Astrocyte (in vitro differentiated cells and primary cell): ENCODE measurements around the gene CABCOCO1. TPM values are rescaled to one million over a fixed set of nuclear protein-coding genes. Genes with fewer than 3 reads are reported as not detected.

Experiments used
- DNase-seq: peaks from one replicate; pipeline ENCODE4 v3.0.0-alpha.2; 2010; ENCODE audit warnings: low read depth
- FAIRE-seq: peaks from 2 replicates; lab custom pipeline; 2011; peaks lifted over from hg19 to GRCh38; lab: Jason Lieb, UNC
- H2AFZ ChIP-seq: 2 replicates; pipeline ENCODE4 v1.6.0; 2012; ENCODE audit warnings: low read depth, low read length, inconsistent platforms
- H3K27ac ChIP-seq: 2 replicates; pipeline ENCODE4 v1.5.1; 2011; ENCODE audit warnings: low read depth, low read length, inconsistent platforms
- H3K27me3 ChIP-seq: 2 replicates; pipeline ENCODE4 v1.6.0; 2011; ENCODE audit warnings: low read length, inconsistent platforms; ENCODE audit not compliant: insufficient read depth
- H3K36me3 ChIP-seq: 2 replicates; pipeline ENCODE4 v1.5.1; 2011; ENCODE audit warnings: low read length, inconsistent platforms; ENCODE audit not compliant: insufficient read depth
- H3K4me1 ChIP-seq: 2 replicates; pipeline ENCODE4 v1.5.1; 2011; ENCODE audit warnings: low read length, inconsistent platforms; ENCODE audit not compliant: insufficient read depth
- H3K4me2 ChIP-seq: 2 replicates; pipeline ENCODE4 v1.6.0; 2012; ENCODE audit warnings: low read length, inconsistent platforms
- H3K4me3 ChIP-seq: 2 replicates; pipeline ENCODE4 v1.5.1; 2011; ENCODE audit warnings: low read depth, mild to moderate bottlenecking, low read length, inconsistent platforms; ENCODE audit not compliant: insufficient read depth
- H3K79me2 ChIP-seq: 2 replicates; pipeline ENCODE4 v1.6.0; 2012; ENCODE audit warnings: mild to moderate bottlenecking, low read length, inconsistent platforms; ENCODE audit not compliant: insufficient read depth
- H3K9ac ChIP-seq: 2 replicates; pipeline ENCODE4 v1.6.0; 2012; ENCODE audit warnings: mild to moderate bottlenecking, low read length, inconsistent platforms
- H3K9me3 ChIP-seq: 2 replicates; pipeline ENCODE4 v1.5.1; 2012; ENCODE audit warnings: low read depth, mild to moderate bottlenecking, low read length, inconsistent platforms; ENCODE audit not compliant: insufficient read depth
- H4K20me1 ChIP-seq: 2 replicates; pipeline ENCODE4 v1.6.0; 2012; ENCODE audit warnings: low read length, inconsistent platforms; ENCODE audit not compliant: insufficient read depth
- H3K27ac Mint-ChIP-seq: one replicate; pipeline ENCODE4 v1.8.0; 2021; ENCODE audit warnings: mild to moderate bottlenecking, mixed read lengths; ENCODE audit not compliant: unreplicated experiment
- H3K27me3 Mint-ChIP-seq: one replicate; pipeline ENCODE4 v1.8.0; 2021; ENCODE audit warnings: low read depth, mixed read lengths; ENCODE audit not compliant: unreplicated experiment
- H3K36me3 Mint-ChIP-seq: one replicate; pipeline ENCODE4 v1.8.0; 2021; ENCODE audit warnings: low read depth, mixed read lengths; ENCODE audit not compliant: unreplicated experiment
- H3K4me1 Mint-ChIP-seq: one replicate; pipeline ENCODE4 v1.8.0; 2021; ENCODE audit warnings: low read depth, mixed read lengths; ENCODE audit not compliant: unreplicated experiment
- H3K4me3 Mint-ChIP-seq: one replicate; pipeline ENCODE4 v1.8.0; 2021; ENCODE audit warnings: mild to moderate bottlenecking, moderate library complexity, mixed read lengths; ENCODE audit not compliant: unreplicated experiment
- H3K9me3 Mint-ChIP-seq: one replicate; pipeline ENCODE4 v1.8.0; 2021; ENCODE audit warnings: mild to moderate bottlenecking, mixed read lengths; ENCODE audit not compliant: unreplicated experiment
- EZH2 ChIP-seq: IDR thresholded peaks from 2 replicates; pipeline ENCODE4 v1.6.1; 2012; ENCODE audit warnings: mild to moderate bottlenecking, low read length, inconsistent platforms; ENCODE audit not compliant: insufficient read depth
- total RNA-seq: library from RNA; stranded (reverse); gene quantifications from 2 replicates; pipeline ENCODE4 v1.2.1, GENCODE V29; 2021
- TF ChIP-seq, protein P1 (sequence below): IDR thresholded peaks from 2 replicates; pipeline ENCODE4 v1.5.1; 2011; ENCODE audit warnings: low read depth, mild to moderate bottlenecking, inconsistent platforms, low read length, moderate library complexity; ENCODE audit not compliant: insufficient read depth

CABCOCO1 gene
- total RNA-seq, 1 donor from 2014 or later = 0.23 TPM

- no peak overlapping the region for H2AFZ ChIP-seq
- H3K79me2 ChIP-seq = no peaks in the 10 kb centered on the region
- H4K20me1 ChIP-seq = no peaks in the 10 kb centered on the region
- no peaks in the 10 kb centered on the region for H3K9me3 ChIP-seq
- no peak for FAIRE-seq
- H3K9me3 Mint-ChIP-seq = no peaks in the 10 kb centered on the region
- no peak overlapping the region for H3K4me3 ChIP-seq
- no peak overlapping the region for H3K27ac ChIP-seq
- H3K4me2 ChIP-seq = no peak overlapping the region
- H3K4me1 Mint-ChIP-seq = no peaks in the 10 kb centered on the region
- TF ChIP-seq, protein P1, sequence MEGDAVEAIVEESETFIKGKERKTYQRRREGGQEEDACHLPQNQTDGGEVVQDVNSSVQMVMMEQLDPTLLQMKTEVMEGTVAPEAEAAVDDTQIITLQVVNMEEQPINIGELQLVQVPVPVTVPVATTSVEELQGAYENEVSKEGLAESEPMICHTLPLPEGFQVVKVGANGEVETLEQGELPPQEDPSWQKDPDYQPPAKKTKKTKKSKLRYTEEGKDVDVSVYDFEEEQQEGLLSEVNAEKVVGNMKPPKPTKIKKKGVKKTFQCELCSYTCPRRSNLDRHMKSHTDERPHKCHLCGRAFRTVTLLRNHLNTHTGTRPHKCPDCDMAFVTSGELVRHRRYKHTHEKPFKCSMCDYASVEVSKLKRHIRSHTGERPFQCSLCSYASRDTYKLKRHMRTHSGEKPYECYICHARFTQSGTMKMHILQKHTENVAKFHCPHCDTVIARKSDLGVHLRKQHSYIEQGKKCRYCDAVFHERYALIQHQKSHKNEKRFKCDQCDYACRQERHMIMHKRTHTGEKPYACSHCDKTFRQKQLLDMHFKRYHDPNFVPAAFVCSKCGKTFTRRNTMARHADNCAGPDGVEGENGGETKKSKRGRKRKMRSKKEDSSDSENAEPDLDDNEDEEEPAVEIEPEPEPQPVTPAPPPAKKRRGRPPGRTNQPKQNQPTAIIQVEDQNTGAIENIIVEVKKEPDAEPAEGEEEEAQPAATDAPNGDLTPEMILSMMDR = no peak
- no peak for TF ChIP-seq EZH2
- no peak overlapping the region for H3K9ac ChIP-seq
- no peaks in the 10 kb centered on the region for H3K4me1 ChIP-seq
- no peaks in the 10 kb centered on the region for H3K36me3 ChIP-seq
- H3K27me3 ChIP-seq = no peaks in the 10 kb centered on the region
- H3K36me3 Mint-ChIP-seq = no peaks in the 10 kb centered on the region
- H3K27me3 Mint-ChIP-seq = no peaks in the 10 kb centered on the region
- no peak overlapping the region for H3K27ac Mint-ChIP-seq
- no peak overlapping the region for H3K4me3 Mint-ChIP-seq
- DNase-seq = no peak
These were observed 67.9 kb downstream of the CABCOCO1 start for GRCh38 chr10:61730671-61731070.

GRCh38 chr10:61731638-61732037, 68.9 kb downstream of the CABCOCO1 start:
- no peak for TF ChIP-seq EZH2
- TF ChIP-seq, protein P1 = no peak
- Mint-ChIP-seq H3K9me3 (peaks cover 2% of the 10 kb centered on the region), H3K4me3 (no peak overlapping the region), H3K27me3 (no peaks in the 10 kb centered on the region), H3K4me1 (no peaks in the 10 kb centered on the region), H3K36me3 (no peaks in the 10 kb centered on the region), H3K27ac (no peak overlapping the region)
- Histone ChIP-seq H3K4me3 (no peak overlapping the region), H3K36me3 (no peaks in the 10 kb centered on the region), H4K20me1 (no peaks in the 10 kb centered on the region), H3K27ac (no peak overlapping the region), H3K9ac (no peak overlapping the region), H3K27me3 (no peaks in the 10 kb centered on the region), H2AFZ (no peak overlapping the region), H3K9me3 (no peaks in the 10 kb centered on the region), H3K79me2 (no peaks in the 10 kb centered on the region), H3K4me2 (no peak overlapping the region), H3K4me1 (no peaks in the 10 kb centered on the region)
- FAIRE-seq (no peak), DNase-seq (no peak)

DNA sequence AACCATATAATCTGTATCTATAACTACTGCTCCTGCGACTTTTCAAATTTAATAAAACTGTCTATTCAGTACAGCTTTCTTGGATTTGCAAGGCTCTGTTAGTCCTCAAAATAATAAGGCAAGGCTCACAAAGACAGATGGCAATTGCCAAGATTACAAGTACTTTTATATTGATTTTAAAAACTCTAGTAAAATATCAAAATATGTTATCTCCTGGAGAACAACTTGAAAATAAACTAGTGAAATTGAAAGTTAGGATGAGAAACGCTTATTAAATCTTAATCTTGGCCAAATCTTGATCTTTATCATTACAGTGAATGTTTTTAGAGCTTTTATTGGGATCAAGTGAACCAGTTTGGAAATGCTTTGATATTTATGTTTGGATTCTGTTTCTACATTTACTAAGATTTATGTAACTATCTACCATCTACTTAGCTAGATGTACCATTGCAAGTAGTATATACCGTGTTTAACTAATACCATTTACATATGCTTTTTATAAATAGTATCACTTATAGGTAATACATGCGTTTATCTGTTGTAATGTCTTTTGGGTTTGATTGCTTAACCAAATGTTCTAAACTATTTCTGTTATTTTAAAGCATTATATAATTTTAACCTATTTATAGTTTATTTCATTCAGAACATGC, 70.0 kb downstream of the CABCOCO1 start:
- H3K36me3 Mint-ChIP-seq = no peaks in the 10 kb centered on the region
- Histone ChIP-seq H2AFZ (no peak overlapping the region), H3K4me3 (no peak overlapping the region), H3K9me3 (no peaks in the 10 kb centered on the region), H3K9ac (no peak overlapping the region), H4K20me1 (no peaks in the 10 kb centered on the region), H3K79me2 (no peaks in the 10 kb centered on the region), H3K4me1 (no peaks in the 10 kb centered on the region), H3K4me2 (no peak overlapping the region), H3K27ac (no peak overlapping the region), H3K36me3 (no peaks in the 10 kb centered on the region), H3K27me3 (no peaks in the 10 kb centered on the region)
- TF ChIP-seq EZH2 = no peak
- TF ChIP-seq, protein P1 = no peak
- no peaks in the 10 kb centered on the region for H3K27me3 Mint-ChIP-seq
- H3K4me1 Mint-ChIP-seq = no peaks in the 10 kb centered on the region
- peaks cover 5% of the 10 kb centered on the region for H3K9me3 Mint-ChIP-seq
- H3K27ac Mint-ChIP-seq = no peak overlapping the region
- FAIRE-seq (no peak), DNase-seq (no peak)
- H3K4me3 Mint-ChIP-seq = no peak overlapping the region
